Osteocyte (in vitro differentiated cells): ENCODE results near the gene KDM4C. TPM values are rescaled to one million over a fixed set of nuclear protein-coding genes. Genes with fewer than 3 reads are reported as not detected.

Source experiments
- DNase-seq: peaks from one replicate; pipeline ENCODE4 v3.0.0; 2021; ENCODE audit warnings: mixed read lengths; ENCODE audit not compliant: unreplicated experiment; ENCODE audit errors: extremely low spot score
- H3K27ac Mint-ChIP-seq: one replicate; pipeline ENCODE4 v1.8.0; 2021; ENCODE audit warnings: mild to moderate bottlenecking, mixed read lengths; ENCODE audit not compliant: unreplicated experiment
- H3K27me3 Mint-ChIP-seq: one replicate; pipeline ENCODE4 v1.8.0; 2021; ENCODE audit warnings: mixed read lengths; ENCODE audit not compliant: unreplicated experiment
- H3K36me3 Mint-ChIP-seq: one replicate; pipeline ENCODE4 v1.8.0; 2021; ENCODE audit warnings: mixed read lengths; ENCODE audit not compliant: unreplicated experiment
- H3K4me1 Mint-ChIP-seq: one replicate; pipeline ENCODE4 v1.8.0; 2021; ENCODE audit warnings: mixed read lengths; ENCODE audit not compliant: unreplicated experiment
- H3K4me3 Mint-ChIP-seq: one replicate; pipeline ENCODE4 v1.8.0; 2021; ENCODE audit warnings: mild to moderate bottlenecking, moderate library complexity, mixed read lengths; ENCODE audit not compliant: unreplicated experiment
- H3K9me3 Mint-ChIP-seq: one replicate; pipeline ENCODE4 v1.8.0; 2021; ENCODE audit warnings: mixed read lengths; ENCODE audit not compliant: unreplicated experiment
- CTCF ChIP-seq: fragments of 200-600 bp; sonication (generic); IDR thresholded peaks from 2 replicates; pipeline ENCODE4 v1.5.0; 2021; ENCODE audit warnings: antibody characterized with exemption, mild to moderate bottlenecking, moderate library complexity
- total RNA-seq: library from RNA; stranded (reverse); gene quantifications from 2 replicates; pipeline ENCODE4 v1.2.1, GENCODE V29; 2021

KDM4C gene
- total RNA-seq, 1 donor from 2014 or later, result 25.3 TPM

DNA sequence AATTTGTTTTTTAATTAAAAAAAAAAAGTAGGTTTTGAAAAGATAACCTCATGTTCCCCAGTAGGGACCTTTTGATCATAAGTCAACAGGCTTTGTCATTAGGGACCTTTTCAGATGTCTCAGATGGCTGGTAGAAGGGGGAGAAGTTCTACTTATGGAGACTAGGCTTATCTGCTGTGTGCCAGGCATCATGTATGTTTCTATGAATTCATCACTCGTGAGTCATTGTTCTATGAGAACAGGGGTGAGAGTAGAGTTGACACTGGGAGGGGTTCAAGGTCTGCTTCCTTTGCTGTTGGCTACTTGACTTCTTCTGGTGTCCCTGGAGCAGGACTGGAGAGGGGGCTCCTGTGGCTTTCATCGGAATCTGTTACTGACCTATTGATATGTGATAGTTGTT, 138.8 kb downstream of the KDM4C start:
- DNase-seq, result no peak
- no peaks in the 10 kb centered on the region for H3K27me3 Mint-ChIP-seq
- H3K27ac Mint-ChIP-seq, result no peak overlapping the region
- no peak overlapping the region for H3K4me3 Mint-ChIP-seq
- peaks cover 7% of the 10 kb centered on the region for H3K36me3 Mint-ChIP-seq
- H3K4me1 Mint-ChIP-seq, result no peaks in the 10 kb centered on the region
- no peaks in the 10 kb centered on the region for H3K9me3 Mint-ChIP-seq
- no peak for TF ChIP-seq CTCF

DNA sequence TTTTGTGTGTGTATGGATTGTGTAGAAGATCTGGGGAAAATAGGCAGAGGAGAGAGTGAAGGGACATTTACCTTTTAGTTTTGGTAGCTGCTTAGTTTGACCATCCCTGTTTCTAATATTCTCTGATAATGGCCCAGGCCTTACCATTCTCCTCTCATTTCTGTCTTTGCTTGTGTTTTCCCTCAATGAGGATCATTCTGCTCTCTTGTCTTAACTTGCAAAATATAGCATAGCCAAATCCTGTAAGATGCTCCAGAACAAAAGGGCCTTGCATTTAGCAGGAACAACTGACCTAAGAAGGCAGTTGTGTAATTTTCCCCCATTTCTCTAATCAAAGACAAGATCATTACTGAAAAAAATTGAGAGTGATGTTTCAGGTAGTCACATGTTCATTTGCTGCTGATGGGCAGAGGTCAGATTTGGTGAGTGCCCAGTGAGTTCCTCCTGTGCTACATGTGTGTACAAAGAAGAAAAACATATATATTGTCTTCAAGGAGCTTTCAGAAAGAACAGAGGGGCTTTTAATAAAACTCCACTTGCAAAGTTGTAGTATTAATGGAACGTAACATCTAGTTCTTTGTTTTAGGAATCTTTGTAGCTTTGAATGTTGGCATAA, 139.5 kb downstream of the KDM4C start:
- TF ChIP-seq CTCF, result no peak
- no peak overlapping the region for H3K27ac Mint-ChIP-seq
- H3K9me3 Mint-ChIP-seq, result no peaks in the 10 kb centered on the region
- no peaks in the 10 kb centered on the region for H3K27me3 Mint-ChIP-seq
- DNase-seq, result no peak
- peaks cover 7% of the 10 kb centered on the region for H3K36me3 Mint-ChIP-seq
- no peak overlapping the region for H3K4me3 Mint-ChIP-seq
- peaks cover 3% of the 10 kb centered on the region for H3K4me1 Mint-ChIP-seq

DNA sequence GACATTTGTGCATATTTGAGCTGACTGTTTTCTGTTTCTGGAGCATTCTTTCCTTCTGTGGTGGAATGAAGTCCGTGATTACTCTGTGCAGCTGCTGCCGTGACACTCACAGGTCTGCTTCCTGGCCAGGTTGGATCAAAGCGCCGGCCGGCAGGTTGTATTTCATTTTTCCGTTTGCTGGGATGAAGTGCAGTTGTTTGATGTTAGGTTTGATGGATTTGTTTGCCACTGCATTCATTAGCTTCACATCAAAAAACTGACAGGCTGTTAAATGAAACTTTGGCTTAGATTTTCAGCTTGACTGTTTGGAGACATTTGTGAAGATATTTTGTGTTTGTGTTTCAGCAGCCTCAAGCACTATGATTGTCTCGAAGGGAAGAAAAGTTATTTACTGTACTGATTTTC, 140.1 kb downstream of the KDM4C start:
- Mint-ChIP-seq H3K36me3 (peaks cover 7% of the 10 kb centered on the region), H3K27ac (no peak overlapping the region), H3K4me3 (no peak overlapping the region), H3K4me1 (peaks cover 7% of the 10 kb centered on the region), H3K27me3 (no peaks in the 10 kb centered on the region), H3K9me3 (no peaks in the 10 kb centered on the region)
- no peak for TF ChIP-seq CTCF
- DNase-seq, result no peak

GRCh38 chr9:6899274-6899673, 141.5 kb downstream of the KDM4C start:
- DNase-seq, result no peak
- no peaks in the 10 kb centered on the region for H3K27me3 Mint-ChIP-seq
- H3K9me3 Mint-ChIP-seq, result no peaks in the 10 kb centered on the region
- H3K36me3 Mint-ChIP-seq, result peaks cover 3% of the 10 kb centered on the region
- TF ChIP-seq CTCF, result no peak
- no peak overlapping the region for H3K4me3 Mint-ChIP-seq
- no peak overlapping the region for H3K27ac Mint-ChIP-seq
- H3K4me1 Mint-ChIP-seq, result peaks cover 7% of the 10 kb centered on the region

DNA sequence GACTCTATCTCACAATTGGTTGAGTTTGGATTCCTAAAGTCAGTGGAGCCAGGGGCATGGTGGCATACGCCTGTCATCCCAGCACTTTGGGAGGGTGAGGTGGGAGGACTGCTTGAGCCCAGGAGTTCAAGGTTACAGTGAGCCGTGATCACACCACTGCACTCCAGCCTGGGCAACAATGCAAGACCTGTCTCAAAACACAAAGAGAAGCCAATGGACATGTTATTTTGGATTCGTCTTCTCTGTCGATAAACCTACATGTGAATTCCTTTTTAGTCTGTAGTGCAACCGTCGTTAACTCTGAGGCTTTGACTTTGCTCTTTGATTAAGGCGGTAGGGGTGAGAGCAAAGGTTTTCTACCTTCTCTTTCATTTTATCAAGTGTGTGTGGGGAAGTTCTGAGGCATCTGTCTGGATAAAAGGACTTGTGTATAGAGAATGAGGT, 142.7 kb downstream of the KDM4C start:
- Mint-ChIP-seq H3K4me1 (peaks cover 7% of the 10 kb centered on the region), H3K9me3 (no peaks in the 10 kb centered on the region), H3K27ac (no peak overlapping the region), H3K36me3 (no peaks in the 10 kb centered on the region), H3K27me3 (no peaks in the 10 kb centered on the region), H3K4me3 (no peak overlapping the region)
- no peak for TF ChIP-seq CTCF
- no peak for DNase-seq
